Measurements from ENCODE around the gene ATP10B. TPM values are rescaled to one million over a fixed set of nuclear protein-coding genes. Genes with fewer than 3 reads are reported as not detected.

ATP10B gene
- total and polyA plus RNA-seq, 2 of the 8 experiments (the other 6 are each of a cell fraction or from before 2014, with no cell fraction given), result 0.06 to 0.11 TPM

GRCh38 chr5:160614136-160614535 is 237.9 kb downstream of the ATP10B start (continued):
- TF ChIP-seq CHD7 (IDR thresholded peaks at IDR 0.05; ENCODE audit: insufficient replicate concordance, low read length) (no peak), KDM5A (IDR thresholded peaks at IDR 0.05; ENCODE audit: low read length) (no peak), SP4 (IDR thresholded peaks at IDR 0.05; ENCODE audit: low read length) (no peak), RNF2 (IDR thresholded peaks at IDR 0.05; ENCODE audit: borderline replicate concordance, low read depth, low read length, missing control alignments, poor library complexity, severe bottlenecking) (no peak), SIX5 (IDR thresholded peaks at IDR 0.05; ENCODE audit: low read depth, low read length) (no peak)

Data from H1 (cell line).